GM21619 (cell line): ENCODE data around the gene CSNK1G1.
"Not testable (repeated sequence)": the region's sequence is repeated elsewhere in the genome, so short reads cannot be mapped to it uniquely, and the experiment has no call there.

ENCODE experiments used
- ATAC-seq: cut with Tn5 transposase; IDR thresholded peaks from one replicate; pipeline ENCODE4 v1.9.1; 2021; ENCODE audit not compliant: unreplicated experiment

Gene CSNK1G1

DNA sequence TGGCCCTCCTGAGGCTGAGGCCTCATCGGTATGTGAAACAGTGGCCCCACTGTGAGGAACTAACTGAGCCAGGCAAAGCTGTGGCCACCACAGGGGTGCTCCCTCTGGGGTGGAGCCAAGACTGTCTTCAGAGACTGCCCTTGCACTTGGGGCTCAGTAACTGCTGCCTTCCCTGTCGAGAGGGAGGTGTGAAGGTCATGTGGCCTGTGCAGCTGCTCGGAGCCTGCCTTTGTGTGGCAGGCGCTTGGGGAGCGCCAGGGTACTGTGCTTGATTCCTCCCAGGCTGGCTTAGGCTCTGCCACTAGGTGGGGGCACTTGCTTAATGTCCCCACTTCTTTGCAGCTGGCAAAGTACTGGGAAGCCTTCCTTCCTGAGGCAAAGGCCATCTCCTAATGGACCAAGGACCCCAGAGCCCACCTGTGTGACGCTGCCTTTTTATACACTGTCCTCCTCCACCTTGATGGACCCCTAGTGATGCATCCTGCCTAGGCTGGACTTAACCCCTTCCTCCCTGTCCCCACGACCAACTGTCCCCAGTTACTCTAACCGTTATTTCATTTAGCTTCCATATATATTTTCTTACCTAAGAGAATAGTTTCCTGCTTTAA lies 218.6 kb downstream of the CSNK1G1 start:
- ATAC-seq: no peak

DNA sequence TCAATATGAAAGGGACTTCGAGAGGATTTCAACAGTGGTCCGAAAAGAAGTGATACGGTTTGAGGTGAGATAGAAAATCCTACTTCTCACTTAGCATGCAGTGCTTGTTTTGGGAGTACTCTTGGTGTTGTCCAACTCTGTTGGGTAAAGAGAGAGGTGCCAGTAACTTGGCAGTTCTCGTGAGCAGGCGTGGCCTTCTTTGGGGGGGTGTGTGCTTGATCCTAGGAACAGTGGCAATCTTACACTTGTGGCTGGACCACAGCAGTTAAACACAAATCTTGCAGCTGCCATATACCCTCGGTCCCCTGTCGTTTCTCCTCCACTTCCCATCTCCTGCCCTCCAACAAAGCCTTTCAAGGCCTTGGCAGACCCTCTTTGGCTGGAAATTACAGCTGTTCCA lies 219.6 kb downstream of the CSNK1G1 start:
- ATAC-seq: no peak

DNA sequence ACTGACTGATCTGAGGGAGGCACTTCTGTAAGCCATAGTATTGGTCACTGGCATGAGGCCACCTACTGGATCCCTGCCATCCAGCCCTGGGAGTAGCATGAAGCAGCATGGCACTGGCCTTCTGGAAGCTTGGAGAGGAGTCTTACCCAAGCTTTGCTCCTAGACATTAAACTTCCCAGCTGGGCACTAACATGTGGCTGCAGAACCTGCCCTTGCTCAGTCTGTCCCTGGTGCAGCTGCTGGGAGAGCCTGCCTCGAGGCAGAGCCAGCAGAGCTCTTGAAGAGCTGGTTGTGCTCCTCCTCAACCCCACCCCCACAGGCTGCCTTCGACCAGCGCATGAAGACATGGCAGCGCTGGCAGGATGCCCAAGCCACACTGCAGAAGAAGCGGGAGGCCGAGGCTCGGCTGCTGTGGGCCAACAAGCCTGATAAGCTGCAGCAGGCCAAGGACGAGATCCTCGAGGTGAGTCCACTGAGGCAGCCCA lies 221.6 kb downstream of the CSNK1G1 start:
- ATAC-seq: no peak

GRCh38 chr15:64133623-64134344 lies 222.2 kb downstream of the CSNK1G1 start:
- no peak for ATAC-seq

DNA sequence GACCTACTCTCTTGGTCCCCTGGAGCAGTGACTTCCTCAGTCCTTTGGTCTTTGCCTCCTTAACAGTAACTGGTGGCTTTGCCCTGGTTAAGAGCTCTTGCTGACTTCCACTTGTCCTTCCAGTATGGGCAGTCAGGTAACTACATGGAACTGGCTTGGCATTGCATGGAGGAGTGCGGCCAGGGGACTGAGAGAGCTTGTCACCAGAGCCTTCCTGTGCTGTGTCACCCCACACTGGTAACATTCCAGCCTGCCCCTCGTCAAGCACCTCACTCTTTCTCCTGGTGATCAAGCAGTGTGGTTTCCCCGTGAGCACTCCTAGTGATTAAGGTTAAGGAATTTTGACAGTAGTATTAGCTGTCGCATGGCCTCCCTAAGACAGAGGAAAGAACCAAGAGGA lies 223.8 kb downstream of the CSNK1G1 start:
- ATAC-seq: no peak

GRCh38 chr15:64131547-64131946 lies 224.4 kb downstream of the CSNK1G1 start:
- ATAC-seq: no peak

GRCh38 chr15:64130159-64130558 lies 225.8 kb downstream of the CSNK1G1 start:
- ATAC-seq: no peak

DNA sequence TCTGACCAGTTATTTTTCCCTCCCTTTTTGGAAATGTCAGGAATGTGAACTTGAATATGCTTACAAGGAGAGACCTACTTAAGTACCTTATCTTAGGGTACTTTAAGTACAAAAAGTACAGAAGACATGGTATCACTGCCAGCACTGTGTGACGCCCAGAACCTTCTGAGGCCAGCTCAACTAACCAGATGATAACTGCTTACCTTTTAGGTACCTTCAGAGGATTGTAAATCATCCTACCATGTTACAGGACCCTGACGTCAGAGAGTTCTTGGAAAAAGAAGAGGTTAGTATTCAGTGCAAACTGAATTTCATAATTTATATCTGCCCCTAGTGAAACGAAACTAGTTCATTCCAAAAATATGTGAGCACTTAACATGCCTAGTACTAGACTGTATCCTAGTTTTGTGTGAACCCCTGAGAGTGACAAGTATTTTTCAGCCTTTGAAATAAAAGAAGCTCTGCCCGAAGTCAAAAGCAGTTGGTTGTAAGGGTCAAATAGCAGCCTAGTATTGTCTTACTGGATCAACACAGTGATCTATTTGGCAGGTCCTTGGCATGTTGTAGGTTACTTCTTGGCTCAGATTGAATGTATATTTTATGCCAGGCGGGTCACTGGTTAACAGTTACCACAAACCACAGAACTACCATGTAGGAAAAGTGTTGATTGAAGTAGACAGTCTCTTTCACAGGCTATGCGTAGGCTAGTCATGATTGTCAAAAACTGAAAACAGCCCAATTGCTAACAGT lies 228.3 kb downstream of the CSNK1G1 start:
- no peak for ATAC-seq

DNA sequence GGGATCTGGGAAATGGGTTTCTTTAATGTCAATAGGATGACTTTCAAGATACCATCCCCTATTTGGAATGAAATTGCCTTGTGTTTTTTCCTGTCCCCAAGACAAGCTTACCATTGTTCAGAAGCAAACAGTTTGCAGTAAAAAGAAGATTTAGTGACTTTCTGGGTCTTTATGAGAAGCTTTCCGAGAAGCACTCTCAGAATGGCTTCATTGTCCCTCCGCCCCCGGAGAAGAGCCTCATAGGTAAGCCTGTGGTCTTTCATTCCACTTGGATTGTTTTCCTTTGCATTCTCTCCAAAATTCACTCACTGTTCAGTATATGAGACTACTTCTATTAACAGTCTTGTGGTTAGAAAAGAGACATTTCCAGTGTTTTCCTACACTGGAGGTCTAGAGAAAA lies 230.0 kb downstream of the CSNK1G1 start:
- ATAC-seq: no peak

DNA sequence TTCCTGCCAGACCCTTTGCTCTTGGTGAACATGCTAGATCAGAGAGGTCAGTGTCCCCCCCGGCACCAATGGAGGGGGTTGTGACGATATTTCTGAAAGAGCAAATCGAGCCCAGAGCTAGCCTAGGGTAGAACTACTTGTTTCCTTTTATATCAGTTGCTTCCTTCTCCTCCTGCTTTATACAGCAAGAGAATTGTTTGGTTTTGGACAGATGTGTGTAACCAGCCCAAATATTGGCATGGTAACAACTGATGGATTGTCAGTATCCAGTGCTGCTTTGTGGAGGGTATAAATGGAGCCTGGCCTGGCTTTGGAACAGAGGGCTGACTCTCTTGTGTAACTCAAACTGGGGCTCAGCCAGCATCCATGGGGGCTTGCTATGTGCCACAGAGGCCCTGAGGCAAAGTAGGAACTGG lies 233.0 kb downstream of the CSNK1G1 start:
- ATAC-seq: no peak

DNA sequence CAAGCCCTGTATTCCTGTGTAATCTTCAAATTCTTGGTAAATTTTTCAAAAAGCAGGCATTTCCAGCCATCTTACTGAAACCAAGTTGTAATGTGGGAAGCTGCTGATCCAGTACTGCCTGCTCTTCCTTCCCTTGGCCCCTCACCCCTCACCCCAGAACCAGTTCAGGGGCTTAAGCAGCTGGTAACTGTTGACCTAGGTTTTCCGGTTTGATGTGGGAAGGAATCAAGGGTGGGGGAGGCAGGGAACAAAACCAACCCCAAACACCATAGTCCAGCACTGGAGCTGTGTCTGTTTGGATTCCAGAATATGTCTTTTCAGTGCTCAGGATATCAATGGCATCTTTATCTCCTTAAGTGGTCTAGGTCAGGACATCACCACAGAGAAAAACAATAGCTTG lies 233.5 kb downstream of the CSNK1G1 start:
- no peak for ATAC-seq

DNA sequence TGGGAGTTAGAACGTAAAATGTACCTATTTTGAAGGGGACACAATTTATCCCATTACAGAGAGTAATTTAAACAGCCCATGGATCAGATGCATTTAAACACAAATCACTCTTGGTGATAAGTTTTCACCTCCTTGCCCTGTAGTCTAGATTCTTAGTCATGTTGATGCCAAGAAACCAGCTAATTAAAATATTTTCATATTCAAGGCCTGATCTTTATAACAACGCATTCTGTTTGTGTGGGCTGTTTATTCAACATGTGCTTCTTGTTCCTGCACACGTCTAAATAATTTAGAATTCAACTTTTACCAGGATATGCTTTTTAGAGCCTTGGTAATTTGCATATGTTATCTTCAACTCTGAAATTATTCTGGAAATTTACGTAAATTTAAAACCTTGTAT lies 234.4 kb downstream of the CSNK1G1 start:
- ATAC-seq: no peak

- ATAC-seq: not testable (repeated sequence)
These were observed 235.7 kb downstream of the CSNK1G1 start for GRCh38 chr15:64120322-64120721.

GRCh38 chr15:64117759-64118487 lies 238.1 kb downstream of the CSNK1G1 start:
- no peak for ATAC-seq
